Fibroblast of lung (primary cell): Measurements from ENCODE around the gene SPTBN5. TPM values are rescaled to one million over a fixed set of nuclear protein-coding genes. Genes with fewer than 3 reads are reported as not detected.

Experiments used
- DNase-seq, 2 donors: peaks; one replicate each; pipeline versions ENCODE4 v3.0.0 to v3.0.0-alpha.2; 2010; ENCODE audit warnings: low read depth in 2 of 2
- H2AFZ ChIP-seq: 2 replicates; pipeline ENCODE4 v1.5.1; 2012; ENCODE audit warnings: low read length, control low read depth, inconsistent platforms
- H3K27ac ChIP-seq: 2 replicates; pipeline ENCODE4 v1.5.1; 2011; ENCODE audit warnings: low read length, control low read depth; ENCODE audit not compliant: insufficient read depth
- H3K27me3 ChIP-seq: 2 replicates; pipeline ENCODE4 v1.5.1; 2011; ENCODE audit warnings: mild to moderate bottlenecking, low read length; ENCODE audit not compliant: control insufficient read depth, insufficient read depth
- H3K36me3 ChIP-seq: 2 replicates; pipeline ENCODE4 v1.5.1; 2011; ENCODE audit warnings: low read length; ENCODE audit not compliant: control insufficient read depth, insufficient read depth
- H3K4me1 ChIP-seq: 2 replicates; pipeline ENCODE4 v1.5.1; 2011; ENCODE audit warnings: low read length; ENCODE audit not compliant: control insufficient read depth, insufficient read depth; ENCODE audit errors: extremely low read depth
- H3K4me2 ChIP-seq: 2 replicates; pipeline ENCODE4 v1.5.1; 2011; ENCODE audit warnings: low read length, control low read depth; ENCODE audit not compliant: insufficient read depth; ENCODE audit errors: extremely low read depth
- H3K4me3 ChIP-seq, 4 experiments: fragments of 200-600 bp in 1 of 4; sonication (generic) in 1 of 4; replicated peaks in 1 of 4; 2 replicates each; pipeline ENCODE4 v1.5.1; 2011 to 2016; ENCODE audit warnings: low read length in 4 of 4, low read depth in 3 of 4, mild to moderate bottlenecking in 3 of 4, control low read depth in 2 of 4, inconsistent platforms in 1 of 4, mixed read lengths in 1 of 4; ENCODE audit not compliant: insufficient read depth in 1 of 4; ENCODE audit errors: control extremely low read depth in 1 of 4
- H3K79me2 ChIP-seq: 2 replicates; pipeline ENCODE4 v1.5.1; 2012; ENCODE audit warnings: mild to moderate bottlenecking, low read length, inconsistent platforms; ENCODE audit not compliant: control insufficient read depth, insufficient read depth
- H3K9ac ChIP-seq: 2 replicates; pipeline ENCODE4 v1.5.1; 2011; ENCODE audit warnings: mild to moderate bottlenecking, low read length, control low read depth; ENCODE audit not compliant: insufficient read depth
- H3K9me3 ChIP-seq: 2 replicates; pipeline ENCODE4 v1.5.1; 2012; ENCODE audit warnings: low read depth, low read length; ENCODE audit not compliant: control insufficient read depth, insufficient read depth
- H4K20me1 ChIP-seq: 2 replicates; pipeline ENCODE4 v1.5.1; 2011; ENCODE audit warnings: low read length; ENCODE audit not compliant: control insufficient read depth, insufficient read depth; ENCODE audit errors: extremely low read depth
- CTCF ChIP-seq, 2 donors: IDR thresholded peaks in 1 of 2; conservative IDR thresholded peaks in 1 of 2; 1 replicate in 1 of 2; 2 replicates in 1 of 2; pipeline ENCODE4 v1.5.1; 2011 to 2012; ENCODE audit warnings: low read length in 2 of 2, control low read depth in 1 of 2, inconsistent platforms in 1 of 2, low read depth in 1 of 2, mild to moderate bottlenecking in 1 of 2
- EZH2 ChIP-seq: IDR thresholded peaks from 2 replicates; pipeline ENCODE4 v1.5.1; 2012; ENCODE audit warnings: low read length, control low read depth, mild to moderate bottlenecking; ENCODE audit errors: missing control alignments
- polyA plus RNA-seq, 2 donors: library from polyadenylated mRNA; depleted of rRNA in 1 of 2; stranded (reverse) in 1 of 2; unstranded in 1 of 2; fragments of >200 nt; gene quantifications; 2 replicates each; pipeline ENCODE4 v1.2.1, GENCODE V29; 2011 to 2012; ENCODE audit warnings: missing spikeins in 1 of 2
- total RNA-seq: library from RNA; depleted of rRNA; stranded (reverse); fragments of >200 nt; gene quantifications from 2 replicates; pipeline ENCODE4 v1.2.1, GENCODE V29; 2014

SPTBN5 gene
- total and polyA plus RNA-seq, 2 donors (not counting 1 experiment from before 2014, with no cell fraction given) = 0.43 to 0.66 TPM

GRCh38 chr15:41940441-41940857 is 46.6 kb upstream of the SPTBN5 start:
- Histone ChIP-seq H2AFZ (no peak overlapping the region), H4K20me1 (no peaks in the 10 kb centered on the region), H3K9me3 (no peaks in the 10 kb centered on the region), H3K36me3 (peaks cover 6% of the 10 kb centered on the region), H3K27me3 (no peaks in the 10 kb centered on the region), H3K4me1 (peaks cover 38% of the 10 kb centered on the region), H3K4me2 (peak overlapping the region; percentile 38), H3K27ac (peak overlapping the region; percentile 43), H3K79me2 (peaks cover 13% of the 10 kb centered on the region), H3K9ac (no peak overlapping the region), H3K4me3 (no peak overlapping the region)
- DNase-seq = peak; percentile 60 to 93
- TF ChIP-seq CTCF (conservative IDR thresholded peaks at IDR 0.05 in 1 of 2, IDR thresholded peaks at IDR 0.05 in 1 of 2; ENCODE audit: low read depth in 1 of 2, low read length in 2 of 2) (no peak), EZH2 (no peak)

- TF ChIP-seq EZH2 (no peak), CTCF (conservative IDR thresholded peaks at IDR 0.05 in 1 of 2, IDR thresholded peaks at IDR 0.05 in 1 of 2; ENCODE audit: low read depth in 1 of 2, low read length in 2 of 2) (no peak)
- DNase-seq = no peak
- H3K9ac ChIP-seq = no peak overlapping the region
- no peak overlapping the region for H3K4me3 ChIP-seq
- peaks cover 6% of the 10 kb centered on the region for H3K36me3 ChIP-seq
- peaks cover 34% of the 10 kb centered on the region for H3K4me1 ChIP-seq
- no peaks in the 10 kb centered on the region for H3K9me3 ChIP-seq
- H3K4me2 ChIP-seq = peak overlapping the region; percentile 7
- H4K20me1 ChIP-seq = no peaks in the 10 kb centered on the region
- peaks cover 11% of the 10 kb centered on the region for H3K79me2 ChIP-seq
- no peaks in the 10 kb centered on the region for H3K27me3 ChIP-seq
- H3K27ac ChIP-seq = peak overlapping the region; percentile 43
- H2AFZ ChIP-seq = no peak overlapping the region
These were observed 46.1 kb upstream of the SPTBN5 start for GRCh38 chr15:41939986-41940385.

- Histone ChIP-seq H3K27ac (no peak overlapping the region), H3K4me2 (no peak overlapping the region), H3K27me3 (no peaks in the 10 kb centered on the region), H3K9ac (no peak overlapping the region), H3K4me1 (peaks cover 17% of the 10 kb centered on the region), H4K20me1 (no peaks in the 10 kb centered on the region), H3K4me3 (no peak overlapping the region), H3K79me2 (peaks cover 7% of the 10 kb centered on the region), H3K9me3 (no peaks in the 10 kb centered on the region), H2AFZ (no peak overlapping the region), H3K36me3 (peaks cover 6% of the 10 kb centered on the region)
- TF ChIP-seq CTCF (conservative IDR thresholded peaks at IDR 0.05 in 1 of 2, IDR thresholded peaks at IDR 0.05 in 1 of 2; ENCODE audit: low read depth in 1 of 2, low read length in 2 of 2) (no peak), EZH2 (no peak)
- no peak for DNase-seq
These were observed 43.7 kb upstream of the SPTBN5 start for GRCh38 chr15:41937568-41937923.
